Parathyroid adenoma (tissue), 2 donors: Measurements from ENCODE around the gene DPM2.

Source experiments
- H2AFZ ChIP-seq: fragments of 300-600 bp; sonication (generic); one replicate; pipeline ENCODE4 v1.7.0; 2017; ENCODE audit warnings: antibody characterized with exemption, mild to moderate bottlenecking
- H3K27ac ChIP-seq: fragments of 300-600 bp; sonication (generic); one replicate; pipeline ENCODE4 v1.7.0; 2017
- H3K27me3 ChIP-seq: fragments of 300-600 bp; sonication (generic); one replicate; pipeline ENCODE4 v1.7.0; 2017; ENCODE audit warnings: low read length; ENCODE audit not compliant: control insufficient read depth, insufficient read depth
- H3K36me3 ChIP-seq: fragments of 300-600 bp; sonication (generic); one replicate; pipeline ENCODE4 v1.7.0; 2017; ENCODE audit warnings: low read length; ENCODE audit not compliant: control insufficient read depth, insufficient read depth
- H3K4me1 ChIP-seq: fragments of 300-600 bp; sonication (generic); one replicate; pipeline ENCODE4 v1.7.0; 2017; ENCODE audit warnings: control low read depth
- H3K4me2 ChIP-seq: fragments of 300-600 bp; sonication (generic); one replicate; pipeline ENCODE4 v1.7.0; 2017; ENCODE audit warnings: low read length
- H3K4me3 ChIP-seq: fragments of 300-600 bp; sonication (generic); one replicate; pipeline ENCODE4 v1.7.0; 2017; ENCODE audit warnings: low read depth, low read length
- H3K79me2 ChIP-seq: fragments of 300-600 bp; sonication (generic); one replicate; pipeline ENCODE4 v1.7.0; 2017; ENCODE audit warnings: control low read depth
- H3K9ac ChIP-seq: fragments of 300-600 bp; sonication (generic); one replicate; pipeline ENCODE4 v1.7.0; 2017; ENCODE audit warnings: mild to moderate bottlenecking
- H3K9me3 ChIP-seq: fragments of 300-600 bp; sonication (generic); one replicate; pipeline ENCODE4 v1.7.0; 2017; ENCODE audit warnings: low read length; ENCODE audit not compliant: control insufficient read depth
- CTCF ChIP-seq: fragments of 300-600 bp; sonication (generic); IDR thresholded peaks from one replicate; pipeline ENCODE4 v1.7.0; 2017; ENCODE audit warnings: antibody characterized with exemption, mild to moderate bottlenecking
- donor health status: primary hyperparathyroidism.

The DPM2 gene

GRCh38 chr9:127961155-127961490, 23.5 kb upstream of the DPM2 start:
- Histone ChIP-seq H3K27me3 (no peaks in the 10 kb centered on the region), H3K27ac (no peak overlapping the region), H3K4me3 (no peak overlapping the region), H3K79me2 (peaks cover 13% of the 10 kb centered on the region), H3K4me2 (no peak overlapping the region), H3K4me1 (peaks cover 15% of the 10 kb centered on the region), H3K9me3 (no peaks in the 10 kb centered on the region), H3K9ac (no peak overlapping the region), H2AFZ (no peak overlapping the region), H3K36me3 (no peaks in the 10 kb centered on the region)
- no peak for TF ChIP-seq CTCF

GRCh38 chr9:127960410-127961154, 22.9 kb upstream of the DPM2 start:
- H3K9ac ChIP-seq = no peak overlapping the region
- no peak overlapping the region for H3K4me2 ChIP-seq
- H3K36me3 ChIP-seq = no peaks in the 10 kb centered on the region
- peaks cover 16% of the 10 kb centered on the region for H3K4me1 ChIP-seq
- H2AFZ ChIP-seq = no peak overlapping the region
- no peak overlapping the region for H3K4me3 ChIP-seq
- H3K9me3 ChIP-seq = no peaks in the 10 kb centered on the region
- H3K27ac ChIP-seq = peak overlapping the region; percentile 54
- peaks cover 19% of the 10 kb centered on the region for H3K79me2 ChIP-seq
- H3K27me3 ChIP-seq = no peaks in the 10 kb centered on the region
- TF ChIP-seq CTCF = no peak

- H3K4me2 ChIP-seq = no peak overlapping the region
- H3K9ac ChIP-seq = no peak overlapping the region
- no peak overlapping the region for H3K4me3 ChIP-seq
- no peaks in the 10 kb centered on the region for H3K36me3 ChIP-seq
- H2AFZ ChIP-seq = no peak overlapping the region
- H3K4me1 ChIP-seq = peaks cover 12% of the 10 kb centered on the region
- H3K9me3 ChIP-seq = no peaks in the 10 kb centered on the region
- peak overlapping the region; percentile 54 for H3K27ac ChIP-seq
- H3K79me2 ChIP-seq = peaks cover 22% of the 10 kb centered on the region
- H3K27me3 ChIP-seq = no peaks in the 10 kb centered on the region
- no peak for TF ChIP-seq CTCF
Measured at GRCh38 chr9:127959841-127960409, 22.3 kb upstream of the DPM2 start.

DNA sequence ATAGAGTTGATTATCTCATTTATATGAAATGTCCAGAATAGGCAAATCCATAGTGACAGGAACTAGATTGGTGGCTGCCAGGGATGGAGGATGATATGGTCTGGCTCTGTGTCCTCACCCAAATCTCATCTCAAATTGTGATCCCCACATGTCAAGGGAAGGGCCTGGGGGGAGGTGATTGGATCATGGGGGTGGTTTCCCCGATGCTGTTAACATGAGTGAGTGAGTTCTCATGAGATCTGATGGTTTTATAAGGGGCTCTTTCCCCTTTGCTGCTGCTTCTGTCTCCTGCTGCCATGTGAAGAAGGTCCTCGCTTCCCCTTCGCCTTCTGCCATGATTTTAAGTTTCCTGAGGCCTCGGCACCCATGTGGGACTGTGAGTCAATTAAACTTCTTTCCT, 21.7 kb upstream of the DPM2 start:
- Histone ChIP-seq H3K4me1 (peaks cover 15% of the 10 kb centered on the region), H3K36me3 (no peaks in the 10 kb centered on the region), H3K4me3 (no peak overlapping the region), H3K9ac (no peak overlapping the region), H3K9me3 (no peaks in the 10 kb centered on the region), H3K27ac (no peak overlapping the region), H3K79me2 (peaks cover 24% of the 10 kb centered on the region), H3K27me3 (no peaks in the 10 kb centered on the region), H2AFZ (no peak overlapping the region), H3K4me2 (no peak overlapping the region)
- no peak for TF ChIP-seq CTCF

DNA sequence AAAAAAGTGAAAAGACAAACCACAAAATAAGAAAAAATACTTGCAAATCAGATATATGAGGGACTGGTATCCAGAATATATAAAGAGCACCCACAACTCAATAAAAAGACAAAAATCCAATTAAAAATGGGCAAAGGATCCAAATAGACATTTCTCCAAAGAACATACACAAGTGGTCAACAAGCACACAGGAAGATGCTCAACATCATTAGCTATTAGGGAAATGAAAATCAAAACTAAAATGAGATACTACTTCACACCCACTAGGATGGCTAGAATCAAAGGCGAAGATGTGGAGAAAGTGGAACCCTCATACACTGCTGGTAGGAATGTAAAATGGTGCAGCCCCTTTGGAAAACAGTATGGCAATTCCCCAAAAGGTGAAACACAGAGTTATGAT, 21.1 kb upstream of the DPM2 start:
- H3K9me3 ChIP-seq = no peaks in the 10 kb centered on the region
- no peak overlapping the region for H3K27ac ChIP-seq
- H3K27me3 ChIP-seq = no peaks in the 10 kb centered on the region
- no peak overlapping the region for H3K4me2 ChIP-seq
- H3K9ac ChIP-seq = no peak overlapping the region
- H3K4me3 ChIP-seq = no peak overlapping the region
- no peaks in the 10 kb centered on the region for H3K36me3 ChIP-seq
- no peak for TF ChIP-seq CTCF
- peaks cover 27% of the 10 kb centered on the region for H3K79me2 ChIP-seq
- H2AFZ ChIP-seq = no peak overlapping the region
- peaks cover 15% of the 10 kb centered on the region for H3K4me1 ChIP-seq
